CD14-positive monocyte (primary cell): Measurements from ENCODE around the gene TXNDC17. TPM values are rescaled to one million over a fixed set of nuclear protein-coding genes. Genes with fewer than 3 reads are reported as not detected.

Experiments
- DNase-seq, 3 donors: peaks; one replicate each; pipeline ENCODE4 v3.0.0-alpha.2; 2011 to 2022
- H2AFZ ChIP-seq: 2 replicates; pipeline ENCODE4 v1.6.0; 2012; ENCODE audit warnings: mild to moderate bottlenecking, low read depth, low read length, inconsistent platforms; ENCODE audit not compliant: insufficient read depth, poor library complexity, severe bottlenecking
- H3K27ac ChIP-seq, 2 donors: 1 replicate in 1 of 2; 2 replicates in 1 of 2; pipeline ENCODE4 v1.5.1; 2012 to 2013; ENCODE audit warnings: low read length in 2 of 2, control low read depth in 1 of 2, inconsistent platforms in 1 of 2, low read depth in 1 of 2, mild to moderate bottlenecking in 1 of 2
- H3K27me3 ChIP-seq, 2 donors: one replicate each; pipeline versions ENCODE4 v1.6.0 to v1.6.1; 2011 to 2013; ENCODE audit warnings: low read length in 2 of 2; ENCODE audit not compliant: control insufficient read depth in 2 of 2, insufficient read depth in 2 of 2
- H3K36me3 ChIP-seq, 2 donors: replicated peaks in 1 of 2; 1 replicate in 1 of 2; 2 replicates in 1 of 2; pipeline versions ENCODE4 v1.5.1 to v1.6.1; 2012 to 2013; ENCODE audit warnings: low read length in 2 of 2, control low read depth in 1 of 2, inconsistent platforms in 1 of 2, mild to moderate bottlenecking in 1 of 2; ENCODE audit not compliant: insufficient read depth in 2 of 2, control insufficient read depth in 1 of 2
- H3K4me1 ChIP-seq, 2 donors: 1 replicate in 1 of 2; 2 replicates in 1 of 2; pipeline versions ENCODE4 v1.5.1 to v1.6.1; 2012 to 2013; ENCODE audit warnings: low read length in 2 of 2, control low read depth in 1 of 2, inconsistent platforms in 1 of 2, mild to moderate bottlenecking in 1 of 2, moderate library complexity in 1 of 2; ENCODE audit not compliant: insufficient read depth in 2 of 2, control insufficient read depth in 1 of 2
- H3K4me2 ChIP-seq: replicated peaks from 2 replicates; pipeline ENCODE3; 2012; ENCODE audit warnings: low read length, moderate library complexity, mild to moderate bottlenecking; ENCODE audit not compliant: poor library complexity, severe bottlenecking; ENCODE audit errors: extremely low read depth
- H3K4me3 ChIP-seq, 3 experiments: fragments of 200-600 bp in 1 of 3; sonication (generic) in 1 of 3; replicated peaks in 1 of 3; 1 replicate in 2 of 3; 2 replicates in 1 of 3; pipeline ENCODE4 v1.5.1; 2011 to 2013; ENCODE audit warnings: low read length in 3 of 3, mild to moderate bottlenecking in 3 of 3, control low read depth in 2 of 3, low read depth in 2 of 3, inconsistent platforms in 1 of 3, moderate library complexity in 1 of 3
- H3K79me2 ChIP-seq: 2 replicates; pipeline ENCODE4 v1.6.0; 2012; ENCODE audit warnings: mild to moderate bottlenecking, control low read depth, inconsistent platforms, low read length, moderate library complexity; ENCODE audit not compliant: insufficient read depth
- H3K9ac ChIP-seq: 2 replicates; pipeline ENCODE4 v1.6.0; 2017; ENCODE audit warnings: low read length, mild to moderate bottlenecking; ENCODE audit not compliant: insufficient read depth, poor library complexity, severe bottlenecking
- H3K9me3 ChIP-seq, 2 donors: replicated peaks in 1 of 2; 1 replicate in 1 of 2; 2 replicates in 1 of 2; pipeline versions ENCODE4 v1.5.1 to v1.6.1; 2012 to 2013; ENCODE audit warnings: low read length in 2 of 2, control low read depth in 1 of 2; ENCODE audit not compliant: control insufficient read depth in 1 of 2, insufficient read depth in 1 of 2
- H4K20me1 ChIP-seq: 2 replicates; pipeline ENCODE4 v1.6.0; 2012; ENCODE audit warnings: mild to moderate bottlenecking, low read length, control low read depth, moderate library complexity; ENCODE audit not compliant: insufficient read depth
- H3K27ac Mint-ChIP-seq, 7 donors: one replicate each; pipeline ENCODE4 v1.8.0; 2020; ENCODE audit warnings: mild to moderate bottlenecking in 7 of 7, mixed read lengths in 7 of 7, moderate library complexity in 6 of 7, inconsistent platforms in 2 of 7
- H3K27me3 Mint-ChIP-seq, 3 donors: one replicate each; pipeline ENCODE4 v1.8.0; 2021 to 2022; ENCODE audit warnings: low read depth in 3 of 3, mild to moderate bottlenecking in 3 of 3, mixed read lengths in 3 of 3, moderate library complexity in 3 of 3, inconsistent platforms in 1 of 3
- H3K36me3 Mint-ChIP-seq, 2 donors: one replicate each; pipeline ENCODE4 v1.8.0; 2020; ENCODE audit warnings: mixed read lengths in 2 of 2, inconsistent platforms in 1 of 2, mild to moderate bottlenecking in 1 of 2
- H3K4me1 Mint-ChIP-seq: one replicate; pipeline ENCODE4 v1.8.0; 2020; ENCODE audit warnings: mild to moderate bottlenecking, mixed read lengths
- H3K4me3 Mint-ChIP-seq, 2 donors: one replicate each; pipeline ENCODE4 v1.8.0; 2020; ENCODE audit warnings: mild to moderate bottlenecking in 2 of 2, mixed read lengths in 2 of 2, moderate library complexity in 1 of 2
- H3K9me3 Mint-ChIP-seq, 7 donors: one replicate each; pipeline ENCODE4 v1.8.0; 2020 to 2022; ENCODE audit warnings: mixed read lengths in 7 of 7, mild to moderate bottlenecking in 6 of 7, moderate library complexity in 6 of 7, inconsistent platforms in 2 of 7
- WGBS: methylation state at CpG from one replicate; pipeline ENCODE4 v1.1.5; 2013; ENCODE audit warnings: missing lambda C conversion rate; ENCODE audit not compliant: insufficient coverage; 5-methylcytosine and 5-hydroxymethylcytosine counted together
- intact Hi-C, 2 donors: fragments of 100-400 bp; cut with micrococcal nuclease; formaldehyde crosslinking; loops; one replicate each; pipeline versions ENCODE4 v1.15.0 to v1.15.1; 2023
- polyA plus RNA-seq, 3 donors: library from polyadenylated mRNA; depleted of rRNA in 1 of 3; unstranded in 2 of 3; stranded (reverse) in 1 of 3; fragments of 300-500 nt in 2 of 3; fragments of >200 nt in 1 of 3; fragmentation: Illumina TruSeq in 2 of 3; gene quantifications; 1 replicate in 2 of 3; 2 replicates in 1 of 3; pipeline ENCODE4 v1.2.3, GENCODE V29; 2012 to 2021
- TF ChIP-seq, protein P1 (sequence below): fragments of 200-600 bp; IDR thresholded peaks from one replicate; pipeline ENCODE4 v1.8.0; 2022; ENCODE audit warnings: antibody characterized with exemption, mild to moderate bottlenecking

Gene TXNDC17
- polyA plus RNA-seq, 3 donors = 88.8 to 357 (median 319) TPM

DNA sequence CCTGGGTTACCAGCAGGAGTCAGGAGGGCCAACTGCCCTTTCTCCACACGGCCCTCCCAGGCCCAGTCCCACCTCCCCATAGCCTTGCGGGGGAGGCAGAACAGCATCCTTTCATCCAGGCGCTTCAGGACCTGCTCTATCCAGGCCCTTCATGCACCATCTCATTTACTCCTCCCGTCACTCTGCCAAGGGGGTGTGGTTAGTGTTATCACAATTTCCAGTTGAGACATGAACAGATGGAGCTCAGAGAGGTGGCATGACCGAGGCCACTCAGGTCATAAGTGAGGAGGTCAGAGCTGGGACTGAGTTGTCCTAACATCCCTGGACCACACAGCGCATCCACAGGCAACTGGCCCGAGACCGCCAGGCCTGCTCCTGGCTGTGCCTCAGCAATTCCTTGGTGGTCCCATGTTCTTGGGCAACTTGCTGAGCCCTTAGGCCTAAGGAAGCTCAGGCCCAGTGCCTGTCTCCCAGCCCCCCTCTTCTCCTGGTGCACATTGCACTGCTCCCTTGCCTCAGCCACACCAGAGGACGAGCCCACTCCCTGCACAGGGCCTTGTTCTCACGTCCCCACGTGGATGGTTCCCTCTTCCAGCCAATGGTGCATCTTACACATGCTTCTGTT lies 34.5 kb downstream of the TXNDC17 start:
- H3K79me2 ChIP-seq = no peaks in the 10 kb centered on the region
- H4K20me1 ChIP-seq = no peaks in the 10 kb centered on the region
- H3K4me1 ChIP-seq = no peaks in the 10 kb centered on the region
- H3K4me1 Mint-ChIP-seq = peaks cover 3% of the 10 kb centered on the region
- H3K4me3 ChIP-seq = no peak overlapping the region
- no peaks in the 10 kb centered on the region for H3K9me3 Mint-ChIP-seq
- H3K4me2 ChIP-seq = no peak overlapping the region
- H3K4me3 Mint-ChIP-seq = no peak overlapping the region
- no peaks in the 10 kb centered on the region for H3K36me3 ChIP-seq
- H3K9me3 ChIP-seq = no peaks in the 10 kb centered on the region
- peaks cover 37 to 69% (median 58%) of the 10 kb centered on the region in 3 donors for H3K27me3 Mint-ChIP-seq
- H3K27ac ChIP-seq = no peak overlapping the region
- H3K36me3 Mint-ChIP-seq = no peaks in the 10 kb centered on the region
- no peak overlapping the region for H3K9ac ChIP-seq
- intact Hi-C loops = no loop called here
- WGBS = 79% methylated on average over 8 of the region's 11 CpGs
- TF ChIP-seq, protein P1, sequence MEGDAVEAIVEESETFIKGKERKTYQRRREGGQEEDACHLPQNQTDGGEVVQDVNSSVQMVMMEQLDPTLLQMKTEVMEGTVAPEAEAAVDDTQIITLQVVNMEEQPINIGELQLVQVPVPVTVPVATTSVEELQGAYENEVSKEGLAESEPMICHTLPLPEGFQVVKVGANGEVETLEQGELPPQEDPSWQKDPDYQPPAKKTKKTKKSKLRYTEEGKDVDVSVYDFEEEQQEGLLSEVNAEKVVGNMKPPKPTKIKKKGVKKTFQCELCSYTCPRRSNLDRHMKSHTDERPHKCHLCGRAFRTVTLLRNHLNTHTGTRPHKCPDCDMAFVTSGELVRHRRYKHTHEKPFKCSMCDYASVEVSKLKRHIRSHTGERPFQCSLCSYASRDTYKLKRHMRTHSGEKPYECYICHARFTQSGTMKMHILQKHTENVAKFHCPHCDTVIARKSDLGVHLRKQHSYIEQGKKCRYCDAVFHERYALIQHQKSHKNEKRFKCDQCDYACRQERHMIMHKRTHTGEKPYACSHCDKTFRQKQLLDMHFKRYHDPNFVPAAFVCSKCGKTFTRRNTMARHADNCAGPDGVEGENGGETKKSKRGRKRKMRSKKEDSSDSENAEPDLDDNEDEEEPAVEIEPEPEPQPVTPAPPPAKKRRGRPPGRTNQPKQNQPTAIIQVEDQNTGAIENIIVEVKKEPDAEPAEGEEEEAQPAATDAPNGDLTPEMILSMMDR = no peak
- no peak overlapping the region for H2AFZ ChIP-seq
- no peak for DNase-seq
- H3K27me3 ChIP-seq = peaks cover 7 to 34% of the 10 kb centered on the region in 2 donors
- no peak overlapping the region for H3K27ac Mint-ChIP-seq

DNA sequence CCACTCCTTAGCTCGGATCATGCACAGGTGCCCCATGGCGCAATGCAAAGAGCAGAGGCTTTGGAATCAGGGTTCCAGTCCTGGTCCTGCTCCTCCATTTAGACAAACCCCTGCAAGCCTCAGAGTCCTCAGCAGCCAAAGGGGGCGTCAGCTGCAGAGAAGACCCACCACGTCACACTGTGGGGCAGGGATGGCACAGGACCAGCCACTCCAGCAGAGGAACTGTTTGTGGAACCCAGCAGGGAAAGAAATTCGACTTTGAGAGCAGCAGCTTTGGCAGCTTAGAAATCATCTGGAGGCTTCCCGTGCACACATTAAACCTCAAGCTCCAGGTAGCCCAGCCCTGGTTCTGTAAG lies 35.9 kb downstream of the TXNDC17 start:
- intact Hi-C loops = no loop called here
- Histone ChIP-seq H3K4me1 (no peaks in the 10 kb centered on the region), H4K20me1 (no peaks in the 10 kb centered on the region), H3K27ac (no peak overlapping the region), H2AFZ (no peak overlapping the region), H3K79me2 (no peaks in the 10 kb centered on the region), H3K36me3 (no peaks in the 10 kb centered on the region), H3K9me3 (no peaks in the 10 kb centered on the region), H3K27me3 (peaks cover 7 to 34% of the 10 kb centered on the region in 2 donors), H3K4me3 (no peak overlapping the region), H3K4me2 (no peak overlapping the region), H3K9ac (no peak overlapping the region)
- 76% methylated on average over 6 of the region's 6 CpGs for WGBS
- Mint-ChIP-seq H3K36me3 (no peaks in the 10 kb centered on the region), H3K4me3 (peak overlapping the region in 1 of 2 donors; percentile 22), H3K9me3 (no peaks in the 10 kb centered on the region), H3K27me3 (peaks cover 44 to 68% (median 67%) of the 10 kb centered on the region in 3 donors), H3K27ac (no peak overlapping the region), H3K4me1 (peaks cover 3% of the 10 kb centered on the region)
- DNase-seq = no peak
- TF ChIP-seq, protein P1 = no peak
